Mesendoderm (in vitro differentiated cells): ENCODE measurements around the gene PBX1.

Experiments
- DNase-seq: peaks from one replicate; pipeline ENCODE4 v3.0.0; 2013
- H2AK5ac ChIP-seq: 2 replicates; pipeline ENCODE4 v1.6.1; 2013; ENCODE audit warnings: low read length, inconsistent platforms
- H2BK120ac ChIP-seq: 2 replicates; pipeline ENCODE4 v1.6.1; 2013; ENCODE audit warnings: low read depth, mild to moderate bottlenecking, low read length, moderate library complexity, mixed read lengths
- H2BK15ac ChIP-seq: replicated peaks from 2 replicates; pipeline ENCODE4 v1.6.1; 2013; ENCODE audit warnings: low read depth, mild to moderate bottlenecking, moderate library complexity
- H2BK5ac ChIP-seq: 2 replicates; pipeline ENCODE4 v1.6.1; 2013; ENCODE audit warnings: low read length, inconsistent platforms
- H3K18ac ChIP-seq: 2 replicates; pipeline ENCODE4 v1.6.1; 2013; ENCODE audit warnings: mild to moderate bottlenecking, low read length, mixed read lengths
- H3K23ac ChIP-seq: one replicate; pipeline ENCODE4 v1.6.1; 2013; ENCODE audit warnings: low read length
- H3K27ac ChIP-seq: 2 replicates; pipeline ENCODE4 v1.5.1; 2013; ENCODE audit warnings: low read depth, mild to moderate bottlenecking, inconsistent platforms, low read length, moderate library complexity
- H3K27me3 ChIP-seq: 2 replicates; pipeline ENCODE4 v1.6.1; 2013; ENCODE audit warnings: low read length, control low read depth, mild to moderate bottlenecking, inconsistent platforms; ENCODE audit not compliant: insufficient read depth, poor library complexity
- H3K36me3 ChIP-seq: 2 replicates; pipeline ENCODE4 v1.6.1; 2013; ENCODE audit warnings: low read length, inconsistent platforms; ENCODE audit not compliant: control insufficient read depth, insufficient read depth
- H3K4ac ChIP-seq: one replicate; pipeline ENCODE4 v1.6.1; 2013; ENCODE audit warnings: low read depth, mild to moderate bottlenecking, low read length, moderate library complexity
- H3K4me1 ChIP-seq: 2 replicates; pipeline ENCODE4 v1.6.1; 2013; ENCODE audit warnings: low read depth, low read length, inconsistent platforms; ENCODE audit not compliant: control insufficient read depth
- H3K4me2 ChIP-seq: 2 replicates; pipeline ENCODE4 v1.6.1; 2013; ENCODE audit warnings: low read length
- H3K4me3 ChIP-seq: 2 replicates; pipeline ENCODE4 v1.5.1; 2013; ENCODE audit warnings: mild to moderate bottlenecking, low read length
- H3K56ac ChIP-seq: one replicate; pipeline ENCODE4 v1.6.1; 2013; ENCODE audit warnings: low read length
- H3K79me1 ChIP-seq: 2 replicates; pipeline ENCODE4 v1.6.1; 2013; ENCODE audit warnings: low read length, inconsistent platforms
- H3K79me2 ChIP-seq: 2 replicates; pipeline ENCODE4 v1.6.1; 2013; ENCODE audit warnings: mild to moderate bottlenecking, low read length; ENCODE audit not compliant: control insufficient read depth, insufficient read depth
- H3K9ac ChIP-seq: 2 replicates; pipeline ENCODE4 v1.6.1; 2013; ENCODE audit warnings: low read length, inconsistent platforms
- H4K5ac ChIP-seq: one replicate; pipeline ENCODE4 v1.6.1; 2013; ENCODE audit warnings: low read length
- H4K8ac ChIP-seq: one replicate; pipeline ENCODE4 v1.6.1; 2013; ENCODE audit warnings: low read depth, mild to moderate bottlenecking, control low read depth, low read length, moderate library complexity
- WGBS: extraction: QIAGEN DNeasy Blood & Tissue Kit; methylation state at CpG from one replicate; pipeline ENCODE4 v1.1.7; 2013; ENCODE audit warnings: low lambda C conversion rate, missing lambda C conversion rate; ENCODE audit not compliant: insufficient coverage; ENCODE audit errors: extremely low coverage; 5-methylcytosine and 5-hydroxymethylcytosine counted together

The PBX1 gene

GRCh38 chr1:164773102-164773501 is 214.1 kb downstream of the PBX1 start:
- Histone ChIP-seq H2BK120ac (peak overlapping the region; percentile 35), H2BK15ac (no peak overlapping the region), H3K4ac (peak overlapping the region; percentile 49), H3K9ac (no peak overlapping the region), H3K27me3 (no peaks in the 10 kb centered on the region), H4K8ac (no peak overlapping the region), H3K18ac (no peak overlapping the region), H3K56ac (no peak overlapping the region), H3K23ac (no peak overlapping the region), H3K4me2 (no peak overlapping the region), H3K79me2 (no peaks in the 10 kb centered on the region), H3K79me1 (peaks cover 4% of the 10 kb centered on the region), H2BK5ac (peak overlapping the region; percentile 71), H2AK5ac (no peak overlapping the region), H4K5ac (no peak overlapping the region), H3K36me3 (no peaks in the 10 kb centered on the region), H3K4me1 (peaks cover 26% of the 10 kb centered on the region), H3K27ac (no peak overlapping the region), H3K4me3 (no peak overlapping the region)
- DNase-seq, result no peak
- WGBS, result no CpG with 5 or more reads among the region's 5 CpGs

GRCh38 chr1:164774413-164774812 is 215.4 kb downstream of the PBX1 start:
- Histone ChIP-seq H3K27ac (no peak overlapping the region), H3K56ac (peak overlapping the region; percentile 19), H2AK5ac (no peak overlapping the region), H2BK15ac (no peak overlapping the region), H3K18ac (no peak overlapping the region), H3K27me3 (no peaks in the 10 kb centered on the region), H3K23ac (no peak overlapping the region), H3K9ac (no peak overlapping the region), H3K4me2 (no peak overlapping the region), H3K36me3 (no peaks in the 10 kb centered on the region), H3K4me1 (peaks cover 26% of the 10 kb centered on the region), H3K4ac (no peak overlapping the region), H4K5ac (no peak overlapping the region), H4K8ac (no peak overlapping the region), H3K79me1 (peaks cover 6% of the 10 kb centered on the region), H2BK120ac (peak overlapping the region; percentile 76), H3K79me2 (no peaks in the 10 kb centered on the region), H2BK5ac (no peak overlapping the region), H3K4me3 (no peak overlapping the region)
- no CpG with 5 or more reads among the region's 4 CpGs for WGBS
- no peak for DNase-seq

GRCh38 chr1:164774819-164775654 is 216.1 kb downstream of the PBX1 start:
- Histone ChIP-seq H3K4me1 (peaks cover 27% of the 10 kb centered on the region), H4K8ac (no peak overlapping the region), H3K79me1 (peaks cover 7% of the 10 kb centered on the region), H3K79me2 (no peaks in the 10 kb centered on the region), H2AK5ac (no peak overlapping the region), H3K27me3 (no peaks in the 10 kb centered on the region), H3K36me3 (no peaks in the 10 kb centered on the region), H4K5ac (no peak overlapping the region), H3K18ac (peak overlapping the region; percentile 51), H3K56ac (peak overlapping the region; percentile 59), H3K4me3 (no peak overlapping the region), H3K27ac (peak overlapping the region; percentile 22), H3K23ac (no peak overlapping the region), H3K4me2 (no peak overlapping the region), H2BK120ac (no peak overlapping the region), H3K9ac (no peak overlapping the region), H2BK5ac (no peak overlapping the region), H3K4ac (peak overlapping the region; percentile 37), H2BK15ac (no peak overlapping the region)
- peak; percentile 90 for DNase-seq
- WGBS, result no CpG with 5 or more reads among the region's 16 CpGs

GRCh38 chr1:164777518-164777917 is 218.5 kb downstream of the PBX1 start:
- no peaks in the 10 kb centered on the region for H3K27me3 ChIP-seq
- H3K4ac ChIP-seq, result no peak overlapping the region
- H3K4me3 ChIP-seq, result no peak overlapping the region
- no peak for DNase-seq
- H3K4me2 ChIP-seq, result no peak overlapping the region
- no peaks in the 10 kb centered on the region for H3K36me3 ChIP-seq
- H2BK5ac ChIP-seq, result no peak overlapping the region
- no peak overlapping the region for H3K56ac ChIP-seq
- no peak overlapping the region for H4K5ac ChIP-seq
- peaks cover 32% of the 10 kb centered on the region for H3K4me1 ChIP-seq
- H2BK120ac ChIP-seq, result no peak overlapping the region
- H3K79me1 ChIP-seq, result peaks cover 9% of the 10 kb centered on the region
- no peak overlapping the region for H3K18ac ChIP-seq
- no peak overlapping the region for H4K8ac ChIP-seq
- no CpG with 5 or more reads among the region's 2 CpGs for WGBS
- no peak overlapping the region for H3K23ac ChIP-seq
- H3K79me2 ChIP-seq, result no peaks in the 10 kb centered on the region
- H3K9ac ChIP-seq, result no peak overlapping the region
- no peak overlapping the region for H2AK5ac ChIP-seq
- no peak overlapping the region for H3K27ac ChIP-seq
- no peak overlapping the region for H2BK15ac ChIP-seq

GRCh38 chr1:164779376-164779775 is 220.4 kb downstream of the PBX1 start:
- H3K56ac ChIP-seq, result no peak overlapping the region
- peaks cover 12% of the 10 kb centered on the region for H3K79me1 ChIP-seq
- no peak overlapping the region for H3K4ac ChIP-seq
- no peak overlapping the region for H3K9ac ChIP-seq
- peaks cover 22% of the 10 kb centered on the region for H3K4me1 ChIP-seq
- no CpG with 5 or more reads among the region's 3 CpGs for WGBS
- no peak for DNase-seq
- H2BK120ac ChIP-seq, result no peak overlapping the region
- H2AK5ac ChIP-seq, result peak overlapping the region; percentile 40
- H4K8ac ChIP-seq, result no peak overlapping the region
- peak overlapping the region; percentile 72 for H3K18ac ChIP-seq
- no peak overlapping the region for H2BK5ac ChIP-seq
- no peak overlapping the region for H3K27ac ChIP-seq
- no peaks in the 10 kb centered on the region for H3K79me2 ChIP-seq
- H3K4me2 ChIP-seq, result no peak overlapping the region
- no peaks in the 10 kb centered on the region for H3K36me3 ChIP-seq
- no peak overlapping the region for H4K5ac ChIP-seq
- no peaks in the 10 kb centered on the region for H3K27me3 ChIP-seq
- H3K4me3 ChIP-seq, result no peak overlapping the region
- no peak overlapping the region for H3K23ac ChIP-seq
- no peak overlapping the region for H2BK15ac ChIP-seq
